ENCODE data around the gene THAP2. TPM values are rescaled to one million over a fixed set of nuclear protein-coding genes. Genes with fewer than 3 reads are reported as not detected.
"Not testable (repeated sequence)": the region's sequence is repeated elsewhere in the genome, so short reads cannot be mapped to it uniquely, and the experiment has no call there.

The THAP2 gene
- total and polyA plus RNA-seq, 2 experiments from 2014 or later = 4.7 to 16.5 TPM

GRCh38 chr12:71702181-71702580 lies 38.1 kb downstream of the THAP2 start:
- H3K27ac Mint-ChIP-seq; H3K9me3 Mint-ChIP-seq; H3K4me1 ChIP-seq (ENCODE audit: insufficient read depth); H3K9me2 ChIP-seq (ENCODE audit: insufficient read depth); DNase-seq (ENCODE audit: low spot score); H3K4me2 ChIP-seq; H3K36me3 ChIP-seq (ENCODE audit: insufficient read depth); H2AFZ ChIP-seq; H3F3A ChIP-seq (replicated peaks; ENCODE audit: low read depth); ATAC-seq; H4K20me1 ChIP-seq (replicated peaks; ENCODE audit: insufficient read depth); H3K4me3 Mint-ChIP-seq; H3K4me3 ChIP-seq; H3K27ac ChIP-seq (ENCODE audit: low read depth); H3K27me3 ChIP-seq (ENCODE audit: insufficient read depth); H3K27me3 Mint-ChIP-seq (ENCODE audit: insufficient read depth, low read depth, poor library complexity); H3K4me1 Mint-ChIP-seq; H3K79me2 ChIP-seq (replicated peaks; ENCODE audit: insufficient read depth): not testable (repeated sequence)
- peaks cover 15% of the 10 kb centered on the region; the same call in 2 of the 3 replicates for H3K36me3 Mint-ChIP-seq (ENCODE audit: low read depth)

- Mint-ChIP-seq H3K36me3 (ENCODE audit: low read depth) (peaks cover 15% of the 10 kb centered on the region; the same call in 2 of the 3 replicates), H3K27ac (no peak overlapping the region), H3K4me3 (no peak overlapping the region), H3K27me3 (ENCODE audit: insufficient read depth, low read depth, poor library complexity) (no peaks in the 10 kb centered on the region), H3K4me1 (no peaks in the 10 kb centered on the region), H3K9me3 (no peaks in the 10 kb centered on the region)
- Histone ChIP-seq H4K20me1 (replicated peaks; ENCODE audit: insufficient read depth) (no peaks in the 10 kb centered on the region), H3K36me3 (ENCODE audit: insufficient read depth) (no peaks in the 10 kb centered on the region; the same call in 1 of the 2 replicates), H2AFZ (no peak overlapping the region), H3K4me1 (ENCODE audit: insufficient read depth) (no peaks in the 10 kb centered on the region), H3K4me2 (no peak overlapping the region), H3K27ac (ENCODE audit: low read depth) (no peak overlapping the region), H3K27me3 (ENCODE audit: insufficient read depth) (no peaks in the 10 kb centered on the region), H3F3A (replicated peaks; ENCODE audit: low read depth) (no peaks in the 10 kb centered on the region), H3K4me3 (no peak overlapping the region), H3K9me2 (ENCODE audit: insufficient read depth) (no peaks in the 10 kb centered on the region), H3K79me2 (replicated peaks; ENCODE audit: insufficient read depth) (no peaks in the 10 kb centered on the region)
- no peak for DNase-seq (ENCODE audit: low spot score)
- no peak for ATAC-seq
- TF ChIP-seq ZNF114 (CRISPR knock-in tag; IDR thresholded peaks at IDR 0.05) (no peak), POLR2AphosphoS5 (IDR thresholded peaks at IDR 0.05; ENCODE audit: low read depth) (no peak), JUNB (IDR thresholded peaks at IDR 0.05; ENCODE audit: unreplicated experiment) (no peak), ZNF331 (CRISPR knock-in tag; IDR thresholded peaks at IDR 0.05; ENCODE audit: low read depth) (no peak)
These were observed 38.5 kb downstream of the THAP2 start for GRCh38 chr12:71702590-71702989.

- peaks cover 4% of the 10 kb centered on the region; the same call in 1 of the 2 replicates for H3K4me1 ChIP-seq (ENCODE audit: insufficient read depth)
- no peak for DNase-seq (ENCODE audit: low spot score)
- Mint-ChIP-seq H3K4me1 (no peaks in the 10 kb centered on the region; the same call in 2 of the 3 replicates), H3K27me3 (ENCODE audit: insufficient read depth, low read depth, poor library complexity) (no peaks in the 10 kb centered on the region), H3K36me3 (ENCODE audit: low read depth) (peaks cover 10% of the 10 kb centered on the region; the same call in 2 of the 3 replicates), H3K27ac (no peak overlapping the region), H3K9me3 (no peaks in the 10 kb centered on the region), H3K4me3 (no peak overlapping the region)
- no peak overlapping the region for H3K27ac ChIP-seq (ENCODE audit: low read depth)
- no peaks in the 10 kb centered on the region for H3K27me3 ChIP-seq (ENCODE audit: insufficient read depth)
- H3K36me3 ChIP-seq (ENCODE audit: insufficient read depth) = no peaks in the 10 kb centered on the region; the same call in 1 of the 2 replicates
- no peak overlapping the region for H3K4me3 ChIP-seq
- no peaks in the 10 kb centered on the region for H4K20me1 ChIP-seq (replicated peaks; ENCODE audit: insufficient read depth)
- H3K9me2 ChIP-seq (ENCODE audit: insufficient read depth) = no peaks in the 10 kb centered on the region
- ATAC-seq = no peak
- no peak overlapping the region for H3K4me2 ChIP-seq
- H3F3A ChIP-seq (replicated peaks; ENCODE audit: low read depth) = no peaks in the 10 kb centered on the region
- no peaks in the 10 kb centered on the region for H3K79me2 ChIP-seq (replicated peaks; ENCODE audit: insufficient read depth)
- no peak overlapping the region for H2AFZ ChIP-seq
- no peak for TF ChIP-seq CREB1 (CRISPR knock-in tag; IDR thresholded peaks at IDR 0.05; ENCODE audit: low read depth)
- TF ChIP-seq ZNF114 (CRISPR knock-in tag; IDR thresholded peaks at IDR 0.05) = no peak
- no peak for TF ChIP-seq ETS1 (IDR thresholded peaks at IDR 0.05)
- no peak for TF ChIP-seq STAT1 (IDR thresholded peaks at IDR 0.05; ENCODE audit: unreplicated experiment)
- TF ChIP-seq EZH2 (IDR thresholded peaks at IDR 0.05; ENCODE audit: low read depth, unreplicated experiment) = no peak
- TF ChIP-seq JUNB (IDR thresholded peaks at IDR 0.05; ENCODE audit: unreplicated experiment) = no peak
- no peak for TF ChIP-seq REST (IDR thresholded peaks at IDR 0.05; ENCODE audit: unreplicated experiment)
These were observed 39.1 kb downstream of the THAP2 start for GRCh38 chr12:71703206-71703605.

All from GM23338 (cell line).